ENCODE results near the gene SCN4B. TPM values are rescaled to one million over a fixed set of nuclear protein-coding genes. Genes with fewer than 3 reads are reported as not detected.
A peak's percentile ranks its signal among the peaks of the same experiment; 100 is the strongest.

SCN4B gene
- polyA plus RNA-seq, 1 donor (not counting 4 experiments of a cell fraction or from before 2014, with no cell fraction given), result 7.7 TPM

GRCh38 chr11:118180300-118180703 lies 27.7 kb upstream of the SCN4B start:
- FAIRE-seq, result peak; percentile 9
- no peak overlapping the region for H3K27ac ChIP-seq (ENCODE audit: control insufficient read depth, insufficient read depth, low read length)

GRCh38 chr11:118176778-118177134 lies 24.1 kb upstream of the SCN4B start:
- no peaks in the 10 kb centered on the region for H3K27me3 ChIP-seq (ENCODE audit: control insufficient read depth, extremely low read depth, insufficient read depth, low read length)
- no peak overlapping the region for H3K4me2 ChIP-seq (ENCODE audit: control insufficient read depth, extremely low read depth, insufficient read depth, low read depth, low read length)
- H3K36me3 ChIP-seq (ENCODE audit: control insufficient read depth in 2 of 2, extremely low read depth in 1 of 2, insufficient read depth in 2 of 2, low read length in 2 of 2), result no peaks in the 10 kb centered on the region
- FAIRE-seq (no peak), DNase-seq (ENCODE audit: low read depth, low spot score) (no peak)
- no peak overlapping the region for H3K27ac ChIP-seq (ENCODE audit: control insufficient read depth, insufficient read depth, low read length)
- H3K4me3 ChIP-seq (ENCODE audit: control insufficient read depth in 2 of 3, extremely low read depth in 1 of 3, insufficient read depth in 2 of 3, low read depth in 1 of 3, low read length in 3 of 3), result no peak overlapping the region
- H3K4me1 ChIP-seq (ENCODE audit: control insufficient read depth, extremely low read depth, insufficient read depth, low read length), result peaks cover 38% of the 10 kb centered on the region
- H4K20me1 ChIP-seq (ENCODE audit: control insufficient read depth, extremely low read depth, insufficient read depth, low read length), result no peaks in the 10 kb centered on the region
- dilution Hi-C loops (cut with MboI; ENCODE audit: extremely low pct_ligation_motif_present, low sequenced_read_pairs), result no loop called here
- H3K9ac ChIP-seq (ENCODE audit: control insufficient read depth, extremely low read depth, insufficient read depth, low read length), result no peak overlapping the region
- H3K79me2 ChIP-seq (ENCODE audit: control insufficient read depth, insufficient read depth, low read length), result no peaks in the 10 kb centered on the region
- TF ChIP-seq EZH2 (IDR thresholded peaks at IDR 0.05; ENCODE audit: low read length), result no peak
- no peak for TF ChIP-seq CTCF (optimal IDR thresholded peaks at IDR 0.05 in 1 of 3, IDR thresholded peaks at IDR 0.05 in 1 of 3, conservative IDR thresholded peaks at IDR 0.05 in 1 of 3; ENCODE audit: extremely low read depth in 1 of 3, insufficient read depth in 2 of 3, low read length in 3 of 3)
- H2AFZ ChIP-seq (ENCODE audit: control insufficient read depth, low read length), result no peak overlapping the region
- peaks cover 5% of the 10 kb centered on the region for H3K9me1 ChIP-seq (ENCODE audit: control insufficient read depth, extremely low read depth, insufficient read depth, low read length)
- no peaks in the 10 kb centered on the region for H3K9me3 ChIP-seq (ENCODE audit: control insufficient read depth, low read depth, low read length)

More at GRCh38 chr11:118180300-118180703, 27.7 kb upstream of the SCN4B start:
- no peaks in the 10 kb centered on the region for H3K27me3 ChIP-seq (ENCODE audit: control insufficient read depth, extremely low read depth, insufficient read depth, low read length)
- dilution Hi-C loops (cut with MboI; ENCODE audit: extremely low pct_ligation_motif_present, low sequenced_read_pairs), result no loop called here
- TF ChIP-seq CTCF (optimal IDR thresholded peaks at IDR 0.05 in 1 of 3, IDR thresholded peaks at IDR 0.05 in 1 of 3, conservative IDR thresholded peaks at IDR 0.05 in 1 of 3; ENCODE audit: extremely low read depth in 1 of 3, insufficient read depth in 2 of 3, low read length in 3 of 3) (peak in 2 of 3 experiments; percentile 20 to 23), EZH2 (IDR thresholded peaks at IDR 0.05; ENCODE audit: low read length) (no peak)
- H3K9me3 ChIP-seq (ENCODE audit: control insufficient read depth, low read depth, low read length), result no peaks in the 10 kb centered on the region
- H4K20me1 ChIP-seq (ENCODE audit: control insufficient read depth, extremely low read depth, insufficient read depth, low read length), result no peaks in the 10 kb centered on the region
- H3K9me1 ChIP-seq (ENCODE audit: control insufficient read depth, extremely low read depth, insufficient read depth, low read length), result peaks cover 3% of the 10 kb centered on the region
- H3K4me2 ChIP-seq (ENCODE audit: control insufficient read depth, extremely low read depth, insufficient read depth, low read depth, low read length), result peak overlapping the region; percentile 66
- peak overlapping the region; percentile 88 for H2AFZ ChIP-seq (ENCODE audit: control insufficient read depth, low read length)
- H3K79me2 ChIP-seq (ENCODE audit: control insufficient read depth, insufficient read depth, low read length), result no peaks in the 10 kb centered on the region
- H3K4me1 ChIP-seq (ENCODE audit: control insufficient read depth, extremely low read depth, insufficient read depth, low read length), result peaks cover 26% of the 10 kb centered on the region
- H3K9ac ChIP-seq (ENCODE audit: control insufficient read depth, extremely low read depth, insufficient read depth, low read length), result peak overlapping the region; percentile 44
- no peak overlapping the region for H3K4me3 ChIP-seq (ENCODE audit: control insufficient read depth in 2 of 3, extremely low read depth in 1 of 3, insufficient read depth in 2 of 3, low read depth in 1 of 3, low read length in 3 of 3)
- no peaks in the 10 kb centered on the region for H3K36me3 ChIP-seq (ENCODE audit: control insufficient read depth in 2 of 2, extremely low read depth in 1 of 2, insufficient read depth in 2 of 2, low read length in 2 of 2)
- DNase-seq (ENCODE audit: low read depth, low spot score), result no peak
